Stimulated activated CD4-positive, alpha-beta T cell treated with anti-CD3 and anti-CD28 coated beads, Interleukin-4, amount 100 ng/mL, for 4 hours (primary cell): ENCODE measurements around the gene CACTIN.
"Not testable (repeated sequence)": the region's sequence is repeated elsewhere in the genome, so short reads cannot be mapped to it uniquely, and the experiment has no call there.

Experiments used
- DNase-seq, 2 experiments: peaks; one replicate each; pipeline ENCODE4 v3.0.0-alpha.2; 2020

CACTIN gene

GRCh38 chr19:3626473-3627350, at the start of gene CACTIN:
TSS of gene CACTIN (minus strand) at chr19:3626790. CDS start at chr19:3626762, 28 bp downstream.
- peak; percentile 98 to 99 for DNase-seq

GRCh38 chr19:3674784-3675543, 48.4 kb upstream of the CACTIN start:
- no peak for DNase-seq

DNA sequence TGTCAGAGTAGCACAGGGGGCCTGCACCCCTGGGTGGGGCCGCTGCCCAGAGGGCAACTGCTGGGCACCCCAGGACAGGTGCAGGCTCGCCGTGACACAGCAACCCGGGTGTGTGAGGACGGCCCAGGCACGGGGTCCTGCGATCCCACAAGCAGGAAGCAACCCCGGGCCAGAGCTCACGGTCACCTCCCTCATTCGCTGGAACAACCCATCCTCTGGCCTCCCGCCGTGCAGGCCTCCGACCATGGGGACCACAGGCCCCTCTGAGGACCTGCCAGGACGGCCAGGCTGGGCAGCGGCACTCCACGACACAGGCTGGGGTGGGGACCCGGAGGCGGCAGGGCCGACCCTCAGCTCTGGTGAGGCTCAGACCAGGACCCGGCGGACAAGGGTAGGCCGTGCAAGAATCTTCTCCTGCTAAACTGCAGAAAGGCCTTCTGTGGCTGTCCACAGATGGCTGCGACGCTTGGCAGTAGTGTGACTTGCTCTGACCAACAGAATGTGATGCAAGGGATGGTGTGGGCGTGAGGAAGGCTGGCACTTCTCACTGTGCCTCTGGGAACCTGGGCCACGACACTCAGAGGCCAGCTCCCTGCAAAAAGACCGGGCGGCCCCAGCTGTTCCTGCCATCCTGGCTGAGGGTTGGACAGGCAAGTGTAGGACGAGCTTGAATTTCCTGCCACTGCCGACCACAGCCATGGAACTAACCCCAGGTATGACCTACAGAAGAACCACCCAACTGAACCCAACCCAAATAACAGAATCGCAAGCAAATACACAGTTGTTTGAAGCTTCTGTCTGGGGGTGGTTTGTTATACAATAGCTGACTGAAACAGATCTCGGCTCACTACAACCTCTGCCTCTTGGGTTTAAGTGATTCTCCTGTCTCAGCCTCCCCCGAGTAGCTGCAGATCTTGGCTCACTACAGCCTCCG, 47.2 kb upstream of the CACTIN start:
- no peak for DNase-seq

- no peak for DNase-seq
Measured at GRCh38 chr19:3672993-3673392, 46.4 kb upstream of the CACTIN start.

DNA sequence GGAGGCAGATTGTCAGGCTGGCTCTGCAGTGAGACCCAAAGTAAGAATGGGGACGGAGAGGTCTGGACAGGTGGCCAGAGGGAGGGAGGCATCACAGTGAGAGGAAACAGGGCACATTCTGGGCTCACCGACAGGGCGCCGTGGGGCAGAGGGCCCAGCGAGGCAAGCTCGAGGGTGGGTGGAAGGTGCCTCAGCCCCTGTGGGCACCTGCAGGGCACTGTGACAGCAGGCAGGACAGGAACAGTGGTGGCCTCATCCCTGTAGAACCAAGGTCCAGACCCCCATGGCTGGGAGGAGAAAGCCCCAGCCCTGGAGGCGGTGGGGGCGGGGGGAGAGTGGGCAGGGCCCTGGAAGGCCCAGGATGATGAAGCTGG, 46.0 kb upstream of the CACTIN start:
- DNase-seq: no peak

DNA sequence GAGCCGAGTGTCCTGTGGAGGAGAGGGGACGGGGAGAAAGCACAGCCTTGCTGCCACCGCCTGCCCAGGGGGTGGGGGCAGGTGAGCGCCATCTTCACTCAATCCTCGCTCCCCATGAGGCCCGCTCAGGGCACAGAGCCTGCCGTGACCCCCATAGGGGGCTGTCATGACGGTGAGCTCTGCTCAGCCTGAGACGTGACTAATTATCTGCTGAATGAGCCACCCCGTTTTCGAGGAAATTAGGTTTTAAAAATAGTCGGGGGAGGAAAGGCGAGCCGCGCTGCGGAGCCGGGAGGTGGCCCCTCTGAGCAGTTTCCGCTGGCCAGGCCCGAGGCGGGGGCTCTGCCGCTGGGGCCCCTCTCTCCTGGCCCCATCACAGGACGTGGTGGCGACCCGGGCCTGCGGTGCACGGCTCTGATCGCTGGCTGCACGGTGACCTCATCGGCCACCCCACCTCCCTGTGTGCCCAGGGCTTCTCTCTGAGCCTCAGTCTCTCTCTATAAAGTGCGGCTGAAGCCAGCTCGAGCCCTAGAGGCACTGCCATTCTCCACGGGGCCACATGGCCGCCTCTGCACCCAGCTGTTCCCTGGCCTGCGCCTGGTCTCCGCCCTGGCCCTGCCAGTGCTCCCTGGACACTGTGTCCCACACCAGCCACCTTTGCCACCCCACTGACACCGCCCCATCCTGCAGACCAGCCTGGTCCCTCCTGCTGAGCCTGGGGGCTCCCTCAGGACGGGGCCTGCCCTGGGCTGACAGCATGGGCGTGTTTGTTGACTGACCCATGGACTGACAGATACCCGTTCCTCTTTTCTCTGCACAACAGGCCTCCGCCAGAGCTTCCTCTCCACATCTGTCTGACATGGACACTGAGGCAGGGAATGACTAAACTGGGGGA, 45.3 kb upstream of the CACTIN start:
- DNase-seq: peak; percentile 21 to 31

DNA sequence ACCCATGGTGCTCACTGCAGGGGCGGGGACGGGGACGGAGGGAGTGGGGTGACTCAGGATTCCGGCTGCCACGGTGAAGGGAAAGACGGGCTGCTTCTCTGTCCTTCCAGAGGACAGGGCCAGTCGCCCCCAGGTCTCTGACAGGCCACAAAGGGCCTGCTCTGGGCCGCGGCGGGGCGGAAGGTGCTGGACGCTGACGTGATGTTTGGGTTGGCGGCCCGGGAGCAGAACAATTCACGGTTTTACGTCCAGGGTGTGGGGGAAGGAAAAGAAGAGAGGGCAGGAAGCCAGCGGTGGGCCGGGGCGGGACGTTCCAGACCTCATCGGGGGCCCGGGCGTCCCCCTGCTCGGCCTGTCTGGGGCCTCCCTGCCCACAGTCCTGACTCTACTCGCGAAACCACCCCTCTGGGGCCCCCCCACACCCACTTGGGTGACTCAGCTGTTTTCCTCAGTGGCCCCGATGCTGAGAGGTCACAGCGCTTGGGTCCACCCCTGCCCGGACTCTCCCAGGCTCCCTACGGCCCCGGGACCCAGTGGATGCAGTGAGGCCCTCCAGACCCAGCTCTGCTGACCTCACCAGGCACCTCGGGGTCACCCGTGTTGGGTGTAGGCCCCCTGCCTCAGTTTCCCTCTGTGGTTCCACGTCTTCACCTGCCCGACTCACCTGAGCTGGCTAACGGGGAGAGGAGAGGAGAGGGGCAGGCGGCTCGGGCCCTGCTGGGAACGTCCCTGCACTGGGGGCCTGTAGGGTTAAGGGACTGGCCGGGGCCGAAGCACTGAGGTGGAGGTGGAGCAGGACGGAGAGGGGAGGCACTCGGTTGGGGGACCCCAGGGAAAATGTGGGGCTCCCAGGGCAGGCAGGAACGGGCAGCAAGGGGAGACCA, 44.4 kb upstream of the CACTIN start:
- peak; percentile 12 to 22 for DNase-seq

- DNase-seq: no peak
Measured at GRCh38 chr19:3669947-3670795, 43.6 kb upstream of the CACTIN start.

GRCh38 chr19:3669082-3669946, 42.7 kb upstream of the CACTIN start:
- DNase-seq: no peak

- no peak for DNase-seq
Measured at GRCh38 chr19:3668331-3669081, 41.9 kb upstream of the CACTIN start.

DNA sequence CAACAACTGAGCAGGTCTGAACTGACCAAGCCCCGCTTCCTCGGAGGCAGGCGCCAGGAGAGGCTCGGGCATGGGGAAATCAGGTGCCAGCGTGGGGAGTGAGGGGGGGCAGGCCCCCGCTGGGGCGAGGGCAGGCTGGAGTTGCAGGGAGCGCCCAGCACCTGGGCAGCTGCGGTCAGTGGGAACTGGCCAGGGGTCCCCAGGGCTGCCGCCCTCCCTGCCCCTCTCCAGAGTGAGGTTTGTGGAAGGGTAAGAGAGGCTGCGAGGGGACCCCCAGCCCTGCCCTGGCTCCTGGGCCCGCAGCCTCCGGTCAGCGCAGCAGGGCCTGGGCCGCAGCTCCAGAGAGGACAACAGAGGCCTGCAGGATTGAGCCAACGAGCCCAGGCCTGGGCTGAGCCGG, 41.2 kb upstream of the CACTIN start:
- no peak for DNase-seq

DNA sequence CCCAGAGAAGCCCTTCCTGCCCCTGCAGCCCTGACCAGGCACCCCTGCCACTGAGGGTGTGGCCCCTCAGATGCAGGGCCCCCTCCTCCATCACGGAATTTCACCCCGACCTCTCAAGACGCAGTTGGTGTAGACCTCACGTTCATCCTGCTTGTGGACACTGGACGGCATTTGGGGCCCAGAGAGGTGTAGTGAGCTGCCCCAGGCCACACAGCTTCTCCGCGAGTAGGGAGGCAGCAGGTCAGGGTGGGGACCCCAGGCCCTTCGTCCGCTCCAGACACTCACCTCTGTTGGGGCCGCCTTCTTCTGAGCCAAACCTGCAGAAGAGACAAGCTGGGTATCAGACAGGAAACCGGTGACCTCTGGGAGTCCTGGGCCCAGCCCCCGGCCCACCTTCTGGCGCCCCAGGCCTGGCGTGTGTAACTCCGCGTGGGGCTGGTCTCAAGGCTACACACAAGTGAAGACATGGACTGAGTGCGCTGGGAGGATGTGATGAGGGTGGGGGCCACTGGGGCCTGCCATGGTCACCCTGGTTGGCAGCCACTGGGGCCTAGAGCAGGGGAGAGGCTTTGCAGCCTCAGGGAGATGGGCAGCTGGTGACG, 40.5 kb upstream of the CACTIN start:
- DNase-seq: no peak

- DNase-seq: not testable (repeated sequence)
Measured at GRCh38 chr19:3666545-3666856, 39.9 kb upstream of the CACTIN start.

DNA sequence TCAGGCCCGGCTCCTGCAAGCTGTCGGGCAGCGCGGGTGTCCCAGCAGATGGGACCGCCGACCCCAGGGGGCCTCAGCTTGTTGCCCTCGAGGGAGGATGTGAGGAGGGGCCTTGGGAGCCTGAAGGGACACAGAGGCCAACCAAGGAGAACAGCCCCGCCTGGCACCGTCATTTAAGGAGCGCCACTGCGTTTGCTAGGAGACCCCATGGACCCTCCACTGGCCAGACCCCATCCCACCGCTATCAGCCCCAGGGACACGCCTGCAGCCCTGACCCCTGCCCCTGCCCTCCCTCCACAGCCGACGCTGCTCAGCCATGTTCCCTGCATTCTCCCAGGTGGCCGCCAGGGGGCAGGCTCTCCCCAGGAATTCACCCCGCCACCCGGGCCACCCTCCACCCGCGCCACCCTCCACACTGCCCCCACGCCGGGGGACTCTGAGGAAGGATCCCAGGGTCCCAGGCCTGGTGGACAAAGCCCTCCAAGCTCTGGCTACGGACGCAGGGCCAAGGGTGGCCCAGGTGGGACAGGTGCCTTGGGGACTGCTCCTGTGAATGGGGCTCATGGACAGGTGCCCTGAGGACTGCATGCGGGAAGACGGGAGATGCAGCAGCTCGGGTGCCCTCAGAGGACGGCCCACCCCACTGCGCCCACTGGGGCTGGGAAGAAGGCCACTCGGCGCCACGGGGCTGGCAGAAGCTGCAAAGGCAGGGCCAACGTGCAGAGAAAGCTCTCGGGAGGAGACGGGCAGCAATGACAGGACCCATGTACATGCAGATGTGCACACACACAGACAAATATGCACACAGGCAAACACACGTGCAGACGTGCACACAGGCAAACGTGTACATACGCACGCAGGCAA, 39.3 kb upstream of the CACTIN start:
- DNase-seq: peak; percentile 62 to 79

DNA sequence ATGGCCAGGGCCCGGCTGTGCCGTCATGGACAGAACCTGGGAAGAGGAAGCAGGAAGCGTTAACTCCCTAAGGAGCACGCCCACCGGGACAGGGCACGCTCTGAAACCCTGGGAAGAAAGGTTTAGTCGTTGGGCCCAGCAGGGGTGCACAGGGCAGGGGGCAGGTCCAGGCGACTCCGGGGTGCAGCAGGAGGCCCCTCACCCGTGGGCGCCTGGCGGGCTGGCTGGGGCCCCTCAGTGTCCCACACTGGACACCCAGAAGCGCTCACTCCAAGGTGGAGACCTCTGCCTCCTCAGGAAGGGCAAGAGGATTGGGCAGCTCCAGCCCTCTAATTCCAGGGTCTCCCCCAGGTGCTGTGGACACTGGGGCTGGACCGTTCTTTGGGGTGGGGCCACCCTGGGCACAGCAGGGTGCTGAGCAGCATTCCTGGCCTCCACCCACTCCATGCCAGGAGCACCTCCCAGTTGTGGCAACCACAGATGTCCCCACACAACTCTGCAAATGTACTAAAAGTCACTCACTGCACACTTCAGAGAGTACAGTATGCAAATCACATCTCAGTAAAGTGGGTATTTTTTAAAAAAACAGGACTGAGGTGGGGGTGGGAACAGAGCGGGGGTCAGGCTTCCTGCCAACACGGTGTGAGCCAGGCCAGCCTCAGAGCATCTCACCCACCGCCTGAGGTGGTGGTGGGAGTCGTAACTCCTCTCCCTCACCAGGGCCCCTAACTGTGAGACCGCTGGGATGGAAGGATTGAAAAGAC, 38.5 kb upstream of the CACTIN start:
- no peak for DNase-seq

- DNase-seq: no peak
Measured at GRCh38 chr19:3663838-3664237, 37.2 kb upstream of the CACTIN start.
